OCI-LY1 (cell line): ENCODE data around the gene C22orf15.

Experiments
- CTCF ChIP-seq: fragments of 200-600 bp; sonication (generic), shearing (Covaris generic); IDR thresholded peaks from 2 replicates; pipeline ENCODE4 v1.5.1; 2017; ENCODE audit warnings: mild to moderate bottlenecking, antibody characterized with exemption, low read length, moderate library complexity, mixed read lengths
- EZH2 ChIP-seq: fragments of 200-600 bp; sonication (generic), shearing (Covaris generic); IDR thresholded peaks from 2 replicates; pipeline ENCODE4 v1.8.0; 2017; ENCODE audit warnings: borderline replicate concordance, mixed run types, mild to moderate bottlenecking, antibody characterized with exemption, low read length, moderate library complexity, mixed read lengths

- TF ChIP-seq CTCF (no peak), EZH2 (no peak)
Measured at GRCh38 chr22:23751441-23751996, 11.3 kb upstream of the C22orf15 start.
